ENCODE results near the gene SLCO2B1.

DNA sequence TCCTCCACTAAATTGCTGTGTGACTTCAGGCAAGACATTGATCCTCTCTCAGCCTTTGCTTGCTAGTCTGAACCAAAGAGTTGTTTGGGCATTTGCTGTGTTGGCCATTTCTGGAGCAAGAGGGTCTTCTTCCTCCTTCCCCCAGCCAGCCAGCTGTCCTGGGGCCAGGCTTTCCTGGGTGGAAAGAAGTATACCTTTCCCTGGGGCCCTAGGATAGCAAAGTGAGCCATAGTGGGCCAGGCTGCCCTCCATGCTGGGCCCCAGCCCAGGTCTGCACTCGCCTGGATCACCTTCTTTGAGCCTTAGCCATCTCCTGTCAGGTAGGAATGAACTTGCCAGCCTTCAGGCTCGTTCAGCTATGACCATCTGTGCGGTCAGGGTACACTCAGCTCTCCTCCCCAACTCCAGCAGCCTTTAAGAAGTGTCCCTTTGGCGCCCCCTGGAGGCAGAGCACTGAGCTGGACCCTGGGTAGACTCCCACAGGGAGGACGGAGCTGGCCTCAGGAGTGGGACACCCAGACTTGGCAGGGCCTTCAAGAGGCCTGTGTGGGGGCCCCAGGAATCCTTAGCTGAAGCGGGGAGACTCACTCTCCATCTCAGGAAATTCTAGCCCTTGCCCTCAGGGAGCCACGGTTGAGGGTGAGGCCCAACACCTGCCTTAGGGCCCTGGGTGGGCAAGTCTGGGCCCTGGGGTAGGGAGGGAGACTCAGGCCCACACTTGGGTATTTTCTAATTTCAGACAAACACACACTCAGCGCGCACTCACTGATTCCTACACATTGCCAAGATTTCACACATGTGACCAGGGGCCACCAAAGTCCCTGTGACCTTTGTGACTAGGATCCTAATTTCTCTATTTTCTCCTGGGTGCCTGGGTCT is 54.0 kb downstream of the SLCO2B1 start:
- TF ChIP-seq, protein P1, sequence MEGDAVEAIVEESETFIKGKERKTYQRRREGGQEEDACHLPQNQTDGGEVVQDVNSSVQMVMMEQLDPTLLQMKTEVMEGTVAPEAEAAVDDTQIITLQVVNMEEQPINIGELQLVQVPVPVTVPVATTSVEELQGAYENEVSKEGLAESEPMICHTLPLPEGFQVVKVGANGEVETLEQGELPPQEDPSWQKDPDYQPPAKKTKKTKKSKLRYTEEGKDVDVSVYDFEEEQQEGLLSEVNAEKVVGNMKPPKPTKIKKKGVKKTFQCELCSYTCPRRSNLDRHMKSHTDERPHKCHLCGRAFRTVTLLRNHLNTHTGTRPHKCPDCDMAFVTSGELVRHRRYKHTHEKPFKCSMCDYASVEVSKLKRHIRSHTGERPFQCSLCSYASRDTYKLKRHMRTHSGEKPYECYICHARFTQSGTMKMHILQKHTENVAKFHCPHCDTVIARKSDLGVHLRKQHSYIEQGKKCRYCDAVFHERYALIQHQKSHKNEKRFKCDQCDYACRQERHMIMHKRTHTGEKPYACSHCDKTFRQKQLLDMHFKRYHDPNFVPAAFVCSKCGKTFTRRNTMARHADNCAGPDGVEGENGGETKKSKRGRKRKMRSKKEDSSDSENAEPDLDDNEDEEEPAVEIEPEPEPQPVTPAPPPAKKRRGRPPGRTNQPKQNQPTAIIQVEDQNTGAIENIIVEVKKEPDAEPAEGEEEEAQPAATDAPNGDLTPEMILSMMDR (conservative IDR thresholded peaks at IDR 0.05 in 1 of 2, IDR thresholded peaks at IDR 0.05 in 1 of 2; ENCODE audit: extremely low read depth in 1 of 2, insufficient read depth in 1 of 2, low read depth in 1 of 2, low read length in 2 of 2): peak; percentile 85 to 92
- TF ChIP-seq EZH2 (IDR thresholded peaks at IDR 0.05; ENCODE audit: borderline replicate concordance, low read length): no peak
